DMS 273 treated with DMSO at 0.1 percent for 48 hours (cell line): ENCODE results near the gene MEGF6.

Experiments used
- DNase-seq: peaks from one replicate; lab custom pipeline; 2025; lab: John Stamatoyannopoulos, UW

The MEGF6 gene

GRCh38 chr1:3441880-3442279, 169.4 kb downstream of the MEGF6 start:
- DNase-seq, result no peak

- no peak for DNase-seq
Observed at GRCh38 chr1:3441410-3441847, 169.9 kb downstream of the MEGF6 start.

GRCh38 chr1:3440711-3441409, 170.4 kb downstream of the MEGF6 start:
- no peak for DNase-seq

- no peak for DNase-seq
Observed at GRCh38 chr1:3440300-3440681, 171.0 kb downstream of the MEGF6 start.
